ENCODE measurements around the gene KL. TPM values are rescaled to one million over a fixed set of nuclear protein-coding genes. Genes with fewer than 3 reads are reported as not detected.
A peak's percentile ranks its signal among the peaks of the same experiment; 100 is the strongest.

KL gene
- polyA plus RNA-seq, 1 donor (not counting 4 experiments of a cell fraction or from before 2014, with no cell fraction given): not detected

DNA sequence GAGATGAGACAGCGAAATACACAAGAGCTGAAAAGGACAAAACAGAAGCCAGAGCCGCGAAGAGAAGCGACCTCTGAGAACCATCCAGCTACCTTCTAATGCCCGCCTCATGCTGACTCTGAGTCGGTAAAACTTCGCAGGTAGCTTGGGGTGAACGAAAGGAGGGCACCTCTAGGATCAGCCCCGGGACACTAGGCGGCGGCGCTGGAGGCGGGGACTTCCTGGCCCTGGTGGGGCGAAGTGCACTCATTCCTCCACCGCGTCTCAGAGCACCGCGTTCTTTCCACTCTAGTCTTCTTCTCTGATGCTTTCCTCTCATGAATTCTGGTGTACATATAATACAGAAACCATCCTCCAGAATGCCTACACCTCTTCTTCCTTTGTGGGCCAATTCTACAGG, 50.1 kb downstream of the KL start:
- TF ChIP-seq, protein P1, sequence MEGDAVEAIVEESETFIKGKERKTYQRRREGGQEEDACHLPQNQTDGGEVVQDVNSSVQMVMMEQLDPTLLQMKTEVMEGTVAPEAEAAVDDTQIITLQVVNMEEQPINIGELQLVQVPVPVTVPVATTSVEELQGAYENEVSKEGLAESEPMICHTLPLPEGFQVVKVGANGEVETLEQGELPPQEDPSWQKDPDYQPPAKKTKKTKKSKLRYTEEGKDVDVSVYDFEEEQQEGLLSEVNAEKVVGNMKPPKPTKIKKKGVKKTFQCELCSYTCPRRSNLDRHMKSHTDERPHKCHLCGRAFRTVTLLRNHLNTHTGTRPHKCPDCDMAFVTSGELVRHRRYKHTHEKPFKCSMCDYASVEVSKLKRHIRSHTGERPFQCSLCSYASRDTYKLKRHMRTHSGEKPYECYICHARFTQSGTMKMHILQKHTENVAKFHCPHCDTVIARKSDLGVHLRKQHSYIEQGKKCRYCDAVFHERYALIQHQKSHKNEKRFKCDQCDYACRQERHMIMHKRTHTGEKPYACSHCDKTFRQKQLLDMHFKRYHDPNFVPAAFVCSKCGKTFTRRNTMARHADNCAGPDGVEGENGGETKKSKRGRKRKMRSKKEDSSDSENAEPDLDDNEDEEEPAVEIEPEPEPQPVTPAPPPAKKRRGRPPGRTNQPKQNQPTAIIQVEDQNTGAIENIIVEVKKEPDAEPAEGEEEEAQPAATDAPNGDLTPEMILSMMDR (optimal IDR thresholded peaks at IDR 0.05 in 1 of 3, IDR thresholded peaks at IDR 0.05 in 1 of 3, conservative IDR thresholded peaks at IDR 0.05 in 1 of 3; ENCODE audit: extremely low read depth in 1 of 3, insufficient read depth in 2 of 3, low read length in 3 of 3): no peak
- TF ChIP-seq EZH2 (IDR thresholded peaks at IDR 0.05; ENCODE audit: low read length): no peak
- FAIRE-seq: no peak

DNA sequence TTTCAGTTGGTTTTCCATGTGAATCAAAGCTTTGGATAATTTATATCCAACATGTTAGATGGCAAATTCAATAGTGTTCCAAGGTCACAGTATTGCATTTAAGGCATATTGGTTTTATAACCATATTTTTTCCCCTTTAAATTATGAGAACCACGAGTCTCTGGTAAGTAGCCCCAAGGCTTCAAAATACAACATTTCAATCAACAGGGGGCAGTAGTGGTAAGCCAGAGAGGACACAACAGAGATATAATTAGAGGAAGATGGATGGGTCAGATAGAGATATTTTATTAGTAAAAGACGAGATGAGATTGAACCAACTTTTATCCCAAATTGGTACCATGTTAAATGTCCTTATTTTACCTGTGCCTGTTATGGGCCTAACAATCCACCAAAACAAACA, 53.1 kb downstream of the KL start:
- no peaks in the 10 kb centered on the region for H4K20me1 ChIP-seq (ENCODE audit: control insufficient read depth, extremely low read depth, insufficient read depth, low read length)
- TF ChIP-seq EZH2 (IDR thresholded peaks at IDR 0.05; ENCODE audit: low read length): no peak
- TF ChIP-seq, protein P1 (optimal IDR thresholded peaks at IDR 0.05 in 1 of 3, IDR thresholded peaks at IDR 0.05 in 1 of 3, conservative IDR thresholded peaks at IDR 0.05 in 1 of 3; ENCODE audit: extremely low read depth in 1 of 3, insufficient read depth in 2 of 3, low read length in 3 of 3): peak in 2 of 3 experiments; percentile 11 to 24
- H3K9ac ChIP-seq (ENCODE audit: control insufficient read depth, extremely low read depth, insufficient read depth, low read length): no peak overlapping the region
- FAIRE-seq (no peak), DNase-seq (ENCODE audit: low read depth, low spot score) (no peak)
- no peak overlapping the region for H2AFZ ChIP-seq (ENCODE audit: control insufficient read depth, low read length)
- H3K4me2 ChIP-seq (ENCODE audit: control insufficient read depth, extremely low read depth, insufficient read depth, low read depth, low read length): no peak overlapping the region
- H3K36me3 ChIP-seq (ENCODE audit: control insufficient read depth in 2 of 2, extremely low read depth in 1 of 2, insufficient read depth in 2 of 2, low read length in 2 of 2): no peaks in the 10 kb centered on the region
- no peaks in the 10 kb centered on the region for H3K79me2 ChIP-seq (ENCODE audit: control insufficient read depth, insufficient read depth, low read length)
- dilution Hi-C loops (cut with MboI; ENCODE audit: extremely low pct_ligation_motif_present, low sequenced_read_pairs): no loop called here
- H3K9me1 ChIP-seq (ENCODE audit: control insufficient read depth, extremely low read depth, insufficient read depth, low read length): no peaks in the 10 kb centered on the region
- no peaks in the 10 kb centered on the region for H3K27me3 ChIP-seq (ENCODE audit: control insufficient read depth, extremely low read depth, insufficient read depth, low read length)
- H3K4me1 ChIP-seq (ENCODE audit: control insufficient read depth, extremely low read depth, insufficient read depth, low read length): no peaks in the 10 kb centered on the region
- no peak overlapping the region for H3K4me3 ChIP-seq (ENCODE audit: control insufficient read depth in 2 of 3, extremely low read depth in 1 of 3, insufficient read depth in 2 of 3, low read depth in 1 of 3, low read length in 3 of 3)
- H3K27ac ChIP-seq (ENCODE audit: control insufficient read depth, insufficient read depth, low read length): no peak overlapping the region
- no peaks in the 10 kb centered on the region for H3K9me3 ChIP-seq (ENCODE audit: control insufficient read depth, low read depth, low read length)

More for the DNA sequence above, 50.1 kb downstream of the KL start:
- Histone ChIP-seq H3K9me1 (ENCODE audit: control insufficient read depth, extremely low read depth, insufficient read depth, low read length) (no peaks in the 10 kb centered on the region), H3K36me3 (ENCODE audit: control insufficient read depth in 2 of 2, extremely low read depth in 1 of 2, insufficient read depth in 2 of 2, low read length in 2 of 2) (no peaks in the 10 kb centered on the region), H2AFZ (ENCODE audit: control insufficient read depth, low read length) (no peak overlapping the region), H3K9ac (ENCODE audit: control insufficient read depth, extremely low read depth, insufficient read depth, low read length) (no peak overlapping the region), H3K4me1 (ENCODE audit: control insufficient read depth, extremely low read depth, insufficient read depth, low read length) (no peaks in the 10 kb centered on the region), H3K4me2 (ENCODE audit: control insufficient read depth, extremely low read depth, insufficient read depth, low read depth, low read length) (no peak overlapping the region), H3K27me3 (ENCODE audit: control insufficient read depth, extremely low read depth, insufficient read depth, low read length) (no peaks in the 10 kb centered on the region), H3K79me2 (ENCODE audit: control insufficient read depth, insufficient read depth, low read length) (no peaks in the 10 kb centered on the region), H3K4me3 (ENCODE audit: control insufficient read depth in 2 of 3, extremely low read depth in 1 of 3, insufficient read depth in 2 of 3, low read depth in 1 of 3, low read length in 3 of 3) (no peak overlapping the region), H3K9me3 (ENCODE audit: control insufficient read depth, low read depth, low read length) (no peaks in the 10 kb centered on the region), H4K20me1 (ENCODE audit: control insufficient read depth, extremely low read depth, insufficient read depth, low read length) (no peaks in the 10 kb centered on the region), H3K27ac (ENCODE audit: control insufficient read depth, insufficient read depth, low read length) (no peak overlapping the region)
- dilution Hi-C loops (cut with MboI; ENCODE audit: extremely low pct_ligation_motif_present, low sequenced_read_pairs): no loop called here
- DNase-seq (ENCODE audit: low read depth, low spot score): no peak
